HFF-Myc (cell line): ENCODE measurements around the gene FTHL17.

Experiments used
- DNase-seq: peaks from one replicate; pipeline ENCODE4 v3.0.0-alpha.2; 2011; ENCODE audit warnings: low read depth; ENCODE audit errors: extremely low read depth
- H3K4me3 ChIP-seq: replicated peaks from 2 replicates; pipeline ENCODE4 v1.5.1; 2011; ENCODE audit warnings: low read depth, mild to moderate bottlenecking, control low read depth, low read length
- CTCF ChIP-seq: IDR thresholded peaks from 2 replicates; pipeline ENCODE4 v1.5.1; 2012; ENCODE audit warnings: mild to moderate bottlenecking, low read depth, low read length, control low read depth; ENCODE audit errors: missing control alignments

Gene FTHL17

GRCh38 chrX:31099536-31100090 lies 27.8 kb upstream of the FTHL17 start:
- no peak for TF ChIP-seq CTCF
- H3K4me3 ChIP-seq: no peak overlapping the region
- no peak for DNase-seq

GRCh38 chrX:31098079-31098478 lies 26.2 kb upstream of the FTHL17 start:
- no peak for DNase-seq
- H3K4me3 ChIP-seq: no peak overlapping the region
- no peak for TF ChIP-seq CTCF

- DNase-seq: no peak
- no peak overlapping the region for H3K4me3 ChIP-seq
- no peak for TF ChIP-seq CTCF
Observed at GRCh38 chrX:31093639-31093975, 21.8 kb upstream of the FTHL17 start.

- no peak overlapping the region for H3K4me3 ChIP-seq
- no peak for DNase-seq
- no peak for TF ChIP-seq CTCF
Observed at GRCh38 chrX:31092970-31093638, 21.3 kb upstream of the FTHL17 start.

GRCh38 chrX:31092476-31092875 lies 20.6 kb upstream of the FTHL17 start:
- no peak for DNase-seq
- TF ChIP-seq CTCF: no peak
- no peak overlapping the region for H3K4me3 ChIP-seq

GRCh38 chrX:31091819-31092218 lies 20.0 kb upstream of the FTHL17 start:
- no peak for TF ChIP-seq CTCF
- no peak for DNase-seq

GRCh38 chrX:31074522-31074921 lies 2.7 kb upstream of the FTHL17 start:
- TF ChIP-seq CTCF: no peak
- no peak for DNase-seq
- H3K4me3 ChIP-seq: no peak overlapping the region

More at GRCh38 chrX:31091819-31092218, 20.0 kb upstream of the FTHL17 start:
- H3K4me3 ChIP-seq: no peak overlapping the region
